ENCODE data around the gene ACSM2B. TPM values are rescaled to one million over a fixed set of nuclear protein-coding genes. Genes with fewer than 3 reads are reported as not detected.
"Not testable (repeated sequence)": the region's sequence is repeated elsewhere in the genome, so short reads cannot be mapped to it uniquely, and the experiment has no call there.

Gene ACSM2B
- total RNA-seq, 1 experiment from 2014 or later: not detected

DNA sequence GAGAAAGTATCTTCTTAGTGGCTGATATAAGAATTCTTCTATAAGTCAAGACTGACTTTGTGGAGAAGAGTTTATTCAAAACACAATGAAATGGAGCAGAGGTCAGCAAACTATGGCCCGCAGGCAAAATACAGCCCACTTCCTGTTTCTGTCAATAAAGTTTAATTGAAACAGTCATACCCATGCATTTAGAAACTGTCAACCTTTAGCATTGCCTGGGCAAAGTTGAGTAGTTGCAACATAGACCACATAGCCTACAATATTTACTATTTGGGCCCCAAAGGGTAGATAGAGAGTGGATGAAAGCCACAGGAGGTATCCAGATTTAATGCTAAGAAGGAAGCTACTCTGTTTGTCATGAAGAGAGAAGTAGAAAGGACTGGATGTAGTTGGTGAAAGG is 38.0 kb downstream of the ACSM2B start:
- Histone ChIP-seq H3K4me3 (replicated peaks in 1 of 2; ENCODE audit: low read depth in 1 of 2, low read length in 2 of 2) (no peak overlapping the region), H3K27me3 (ENCODE audit: insufficient read depth, low read length) (0 out of 2 replicates have a peak, but pooled peaks cover 7% of the 10 kb centered on the region), H3K9me3 (ENCODE audit: control insufficient read depth in 1 of 2, insufficient read depth in 1 of 2, low read depth in 1 of 2, low read length in 2 of 2) (no peaks in the 10 kb centered on the region), H3K9ac (ENCODE audit: low read length) (no peak overlapping the region), H3K4me1 (ENCODE audit: control insufficient read depth in 1 of 2, insufficient read depth in 2 of 2, low read length in 2 of 2) (no peaks in the 10 kb centered on the region), H4K20me1 (ENCODE audit: insufficient read depth) (no peaks in the 10 kb centered on the region), H3K36me3 (ENCODE audit: control insufficient read depth in 1 of 2, insufficient read depth in 2 of 2, low read length in 2 of 2) (no peaks in the 10 kb centered on the region), H3K4me2 (ENCODE audit: low read length) (no peak overlapping the region), H3K79me2 (ENCODE audit: insufficient read depth, low read length) (no peaks in the 10 kb centered on the region), H3K9me2 (ENCODE audit: insufficient read depth) (no peaks in the 10 kb centered on the region), H3K27ac (ENCODE audit: low read depth, low read length) (no peak overlapping the region), H2AFZ (ENCODE audit: low read depth, low read length, poor library complexity, severe bottlenecking) (no peak overlapping the region)
- intact Hi-C loops (cut with micrococcal nuclease): no loop called here
- CTCF ChIA-PET: no interaction called here
- POLR2A ChIA-PET: no interaction called here
- no TSS peak for BruUV-seq (replicated peaks)
- RAD21 ChIA-PET (ENCODE audit: low non-redundant PET in 1 of 2, low total read pairs in 2 of 2, uncharacterized antibody in 2 of 2, unreplicated experiment in 2 of 2): no interaction called here
- ATAC-seq: no peak
- TF ChIP-seq ZNF274 (IDR thresholded peaks at IDR 0.05; ENCODE audit: low read depth, low read length) (no peak), POLR2A (IDR thresholded peaks at IDR 0.05; ENCODE audit: borderline replicate concordance, extremely low read depth, insufficient read depth, insufficient read length) (no peak)
- no peak for DNase-seq (ENCODE audit: low read depth, low spot score)

DNA sequence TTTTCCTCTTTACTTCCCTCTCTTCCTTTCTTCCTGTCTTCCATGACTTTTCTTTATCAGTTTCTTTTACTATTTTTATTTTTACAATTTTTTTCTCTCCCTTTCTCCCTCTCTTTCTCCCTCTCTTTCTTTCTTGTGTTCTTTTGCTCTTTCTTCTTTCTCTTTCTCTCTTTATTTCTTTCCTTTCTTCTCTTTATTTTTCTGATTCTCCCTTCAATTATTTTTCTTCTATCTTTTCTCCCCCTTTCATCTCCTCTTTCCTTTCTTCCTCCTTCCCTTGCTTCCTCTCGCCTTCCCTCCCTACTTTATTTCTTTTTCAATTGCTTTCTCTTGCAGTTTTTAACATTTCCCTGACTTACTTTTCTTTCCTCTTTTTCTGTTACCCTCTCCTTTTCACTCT is 39.5 kb downstream of the ACSM2B start:
- H3K9ac ChIP-seq (ENCODE audit: low read length); H3K79me2 ChIP-seq (ENCODE audit: insufficient read depth, low read length); H3K4me1 ChIP-seq (ENCODE audit: control insufficient read depth in 1 of 2, insufficient read depth in 2 of 2, low read length in 2 of 2); DNase-seq (ENCODE audit: low read depth, low spot score); intact Hi-C loops (cut with micrococcal nuclease); H3K9me3 ChIP-seq (ENCODE audit: control insufficient read depth in 1 of 2, insufficient read depth in 1 of 2, low read depth in 1 of 2, low read length in 2 of 2); BruUV-seq (replicated peaks); CTCF ChIA-PET; H3K36me3 ChIP-seq (ENCODE audit: control insufficient read depth in 1 of 2, insufficient read depth in 2 of 2, low read length in 2 of 2); H4K20me1 ChIP-seq (ENCODE audit: insufficient read depth); H3K4me3 ChIP-seq (replicated peaks in 1 of 2; ENCODE audit: low read depth in 1 of 2, low read length in 2 of 2); H3K4me2 ChIP-seq (ENCODE audit: low read length); H3K27ac ChIP-seq (ENCODE audit: low read depth, low read length); POLR2A ChIA-PET; H3K27me3 ChIP-seq (ENCODE audit: insufficient read depth, low read length); ATAC-seq; RAD21 ChIA-PET (ENCODE audit: low non-redundant PET in 1 of 2, low total read pairs in 2 of 2, uncharacterized antibody in 2 of 2, unreplicated experiment in 2 of 2); H2AFZ ChIP-seq (ENCODE audit: low read depth, low read length, poor library complexity, severe bottlenecking); H3K9me2 ChIP-seq (ENCODE audit: insufficient read depth): not testable (repeated sequence)

GRCh38 chr16:20532284-20532792 is 43.8 kb downstream of the ACSM2B start:
- POLR2A ChIA-PET; intact Hi-C loops (cut with micrococcal nuclease); H3K4me3 ChIP-seq (replicated peaks in 1 of 2; ENCODE audit: low read depth in 1 of 2, low read length in 2 of 2); BruUV-seq (replicated peaks); H3K4me2 ChIP-seq (ENCODE audit: low read length); H4K20me1 ChIP-seq (ENCODE audit: insufficient read depth); RAD21 ChIA-PET (ENCODE audit: low non-redundant PET in 1 of 2, low total read pairs in 2 of 2, uncharacterized antibody in 2 of 2, unreplicated experiment in 2 of 2); H3K27ac ChIP-seq (ENCODE audit: low read depth, low read length); H2AFZ ChIP-seq (ENCODE audit: low read depth, low read length, poor library complexity, severe bottlenecking); H3K27me3 ChIP-seq (ENCODE audit: insufficient read depth, low read length); H3K9ac ChIP-seq (ENCODE audit: low read length); H3K79me2 ChIP-seq (ENCODE audit: insufficient read depth, low read length); H3K36me3 ChIP-seq (ENCODE audit: control insufficient read depth in 1 of 2, insufficient read depth in 2 of 2, low read length in 2 of 2); ATAC-seq; H3K9me2 ChIP-seq (ENCODE audit: insufficient read depth); CTCF ChIA-PET; DNase-seq (ENCODE audit: low read depth, low spot score); H3K4me1 ChIP-seq (ENCODE audit: control insufficient read depth in 1 of 2, insufficient read depth in 2 of 2, low read length in 2 of 2); H3K9me3 ChIP-seq (ENCODE audit: control insufficient read depth in 1 of 2, insufficient read depth in 1 of 2, low read depth in 1 of 2, low read length in 2 of 2): not testable (repeated sequence)

- intact Hi-C loops (cut with micrococcal nuclease); H3K9me3 ChIP-seq (ENCODE audit: control insufficient read depth in 1 of 2, insufficient read depth in 1 of 2, low read depth in 1 of 2, low read length in 2 of 2); H3K36me3 ChIP-seq (ENCODE audit: control insufficient read depth in 1 of 2, insufficient read depth in 2 of 2, low read length in 2 of 2); ATAC-seq; H3K9ac ChIP-seq (ENCODE audit: low read length); H3K27me3 ChIP-seq (ENCODE audit: insufficient read depth, low read length); H3K4me1 ChIP-seq (ENCODE audit: control insufficient read depth in 1 of 2, insufficient read depth in 2 of 2, low read length in 2 of 2); CTCF ChIA-PET; DNase-seq (ENCODE audit: low read depth, low spot score); H3K27ac ChIP-seq (ENCODE audit: low read depth, low read length); H3K79me2 ChIP-seq (ENCODE audit: insufficient read depth, low read length); H3K4me3 ChIP-seq (replicated peaks in 1 of 2; ENCODE audit: low read depth in 1 of 2, low read length in 2 of 2); BruUV-seq (replicated peaks); H3K4me2 ChIP-seq (ENCODE audit: low read length); H4K20me1 ChIP-seq (ENCODE audit: insufficient read depth); H2AFZ ChIP-seq (ENCODE audit: low read depth, low read length, poor library complexity, severe bottlenecking); POLR2A ChIA-PET; RAD21 ChIA-PET (ENCODE audit: low non-redundant PET in 1 of 2, low total read pairs in 2 of 2, uncharacterized antibody in 2 of 2, unreplicated experiment in 2 of 2); H3K9me2 ChIP-seq (ENCODE audit: insufficient read depth): not testable (repeated sequence)
Measured at GRCh38 chr16:20531795-20532194, 44.4 kb downstream of the ACSM2B start.
